Stimulated activated CD4-positive, alpha-beta T cell treated with anti-CD3 and anti-CD28 coated beads, TNF-alpha, amount 100 ng/mL, for 24 hours (primary cell): ENCODE results near the gene HECTD4.
A peak's percentile ranks its signal among the peaks of the same experiment; 100 is the strongest.

ENCODE experiments used
- DNase-seq, 3 experiments: peaks; one replicate each; pipeline ENCODE4 v3.0.0-alpha.2; 2020; ENCODE audit warnings: low read depth in 3 of 3

HECTD4 gene

DNA sequence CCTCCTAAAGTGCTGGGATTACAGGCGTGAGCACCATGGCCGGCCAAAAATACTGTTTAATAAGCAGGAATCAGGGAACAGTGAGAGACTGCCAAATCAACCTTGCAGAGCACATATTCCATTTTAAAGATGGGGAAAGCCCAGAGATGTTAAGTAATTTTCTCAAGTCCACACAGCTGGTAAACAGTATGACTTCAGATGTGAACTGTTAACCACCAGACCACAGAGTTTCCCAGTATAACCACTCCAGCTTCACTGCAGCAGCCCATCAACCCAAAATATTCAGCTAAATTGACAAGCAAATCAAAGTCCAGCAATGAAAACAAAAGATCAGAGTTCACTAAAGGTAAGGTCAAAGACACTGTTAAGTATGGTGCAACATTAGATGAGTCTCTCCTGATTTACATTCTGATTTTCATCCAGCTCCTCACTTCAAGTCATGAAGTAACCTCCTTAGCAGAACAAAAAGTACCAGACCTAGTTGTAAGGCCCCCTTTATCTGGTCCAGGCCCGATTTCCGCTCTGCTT is 174.8 kb downstream of the HECTD4 start:
- no peak for DNase-seq

DNA sequence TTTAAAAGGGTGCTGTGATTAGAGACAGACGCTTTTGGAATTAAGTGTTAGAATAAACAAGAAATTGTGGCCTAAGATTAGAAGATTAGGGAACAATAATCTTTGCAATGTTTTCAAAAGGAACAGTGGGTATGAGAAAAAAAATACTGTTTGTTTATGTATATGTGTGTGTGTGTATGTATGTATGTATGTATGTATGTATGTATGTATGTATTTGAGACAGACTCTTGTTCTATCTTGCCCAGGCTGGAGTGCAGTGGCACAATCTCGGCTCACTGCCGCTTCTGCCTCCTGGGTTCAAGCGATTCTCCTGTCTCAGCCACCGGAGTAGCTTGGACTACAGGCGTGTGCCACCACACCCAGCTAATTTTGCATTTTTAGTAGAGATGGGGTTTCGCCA is 175.3 kb downstream of the HECTD4 start:
- DNase-seq, result no peak

DNA sequence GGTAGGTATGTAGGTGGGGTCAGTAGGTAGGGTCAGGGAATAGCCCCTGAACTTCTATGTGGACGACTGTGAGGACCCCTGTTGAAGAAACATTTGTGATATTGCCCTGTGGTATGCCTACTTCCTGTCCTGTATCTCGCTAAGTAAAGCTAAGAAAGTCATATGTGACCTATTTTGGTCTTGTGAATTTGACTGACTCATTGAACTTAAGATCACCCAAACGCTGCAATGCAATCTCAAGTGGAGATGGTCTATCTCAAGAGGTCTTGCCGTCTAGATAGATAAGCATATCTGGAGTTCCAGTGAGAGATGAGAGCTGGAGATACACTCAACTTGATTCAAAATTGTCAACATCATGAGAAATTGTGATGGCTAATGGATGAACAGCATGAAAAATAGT is 183.1 kb downstream of the HECTD4 start:
- DNase-seq, result no peak

DNA sequence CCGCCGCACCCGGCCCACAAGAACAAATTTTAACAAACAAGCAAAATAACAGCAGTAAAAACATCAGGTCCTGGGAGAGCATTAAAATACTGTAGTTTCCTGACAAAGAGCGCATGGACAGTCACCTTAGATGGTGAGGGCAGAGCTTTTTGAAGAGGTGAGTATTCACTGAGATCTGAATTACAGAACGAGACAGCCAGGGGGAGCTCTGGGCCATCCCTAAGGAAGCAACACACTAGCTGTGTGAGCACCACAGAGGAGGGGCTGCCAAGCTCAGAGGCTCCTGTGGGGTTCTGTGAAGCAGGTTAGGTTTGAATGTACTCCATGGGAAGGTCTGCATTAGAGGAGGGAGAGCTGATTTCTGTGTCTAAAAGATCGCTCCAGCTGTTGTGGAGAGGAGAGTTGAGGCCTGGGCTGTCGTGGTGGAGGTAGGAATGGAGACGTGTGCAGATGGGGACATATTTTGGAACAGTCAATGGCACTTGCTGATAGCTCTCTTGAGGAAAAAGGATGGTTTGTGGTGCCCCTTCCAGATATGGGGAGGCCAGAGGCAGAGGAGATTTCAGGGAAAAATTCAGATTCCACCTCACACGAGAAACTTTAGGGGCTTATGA is 184.0 kb downstream of the HECTD4 start:
- DNase-seq, result peak; percentile 7 to 47 (median 14)

DNA sequence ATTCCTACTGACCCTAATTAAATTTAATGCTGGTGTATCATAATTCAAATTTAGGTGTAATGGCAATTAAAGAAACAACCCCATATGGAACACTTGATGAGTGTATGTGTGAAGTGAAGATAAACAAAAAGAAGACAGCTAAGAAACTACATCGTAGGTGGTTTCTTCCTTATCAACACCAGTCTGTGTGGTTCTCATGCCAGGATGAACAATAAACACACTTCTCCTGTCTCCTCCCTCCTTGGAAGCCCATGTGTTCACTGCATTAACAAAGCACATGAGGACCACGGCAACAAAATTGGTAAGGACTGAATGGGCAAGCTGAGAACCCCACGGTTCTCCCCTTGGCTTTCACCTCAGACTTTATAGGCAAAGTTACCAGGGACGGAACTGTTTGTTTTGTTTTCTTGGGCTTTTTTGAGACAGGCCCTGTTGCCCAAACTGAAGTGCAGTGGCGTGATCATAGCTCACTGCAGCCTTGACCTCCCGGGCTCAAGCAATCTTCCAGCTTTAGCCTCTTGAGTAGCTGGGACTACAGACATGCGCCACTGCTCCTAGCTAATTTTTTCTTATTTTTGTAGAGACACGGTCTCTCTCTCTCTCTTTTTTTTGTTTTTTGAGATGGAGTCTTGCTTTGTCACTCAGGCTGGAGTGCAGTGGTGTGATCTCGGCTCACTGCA is 185.9 kb downstream of the HECTD4 start:
- DNase-seq, result no peak

DNA sequence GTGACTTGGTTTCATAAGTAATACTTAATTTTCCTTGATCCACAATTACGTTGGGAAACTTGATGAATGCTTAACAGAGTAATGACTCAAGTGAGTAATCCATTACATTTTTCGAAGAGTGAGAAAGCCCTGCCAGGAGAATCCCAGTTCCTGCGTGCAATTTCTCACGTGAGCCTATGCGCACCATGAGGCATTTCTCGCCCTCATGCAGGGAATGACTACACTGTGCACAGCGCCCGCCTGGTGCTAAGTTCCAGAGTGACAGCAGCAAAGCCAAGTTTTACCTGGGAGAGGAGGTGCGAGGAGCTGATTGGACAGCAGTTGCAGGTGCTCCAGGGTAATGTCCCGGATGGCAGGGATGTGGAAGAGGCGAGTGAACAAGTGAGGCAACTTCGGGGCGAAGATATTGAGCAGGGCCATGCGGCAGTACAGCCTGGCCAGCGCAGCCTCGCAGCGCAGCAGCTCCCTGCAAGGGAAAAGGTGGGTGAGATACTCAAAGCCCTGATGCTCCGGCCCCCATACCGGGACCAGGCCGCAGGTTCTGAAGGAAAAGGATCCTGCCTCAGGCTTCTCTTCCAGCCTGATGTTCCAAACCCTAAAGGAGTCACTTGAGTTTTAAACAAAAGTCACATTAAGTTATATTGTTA is 187.5 kb downstream of the HECTD4 start:
- DNase-seq, result no peak

DNA sequence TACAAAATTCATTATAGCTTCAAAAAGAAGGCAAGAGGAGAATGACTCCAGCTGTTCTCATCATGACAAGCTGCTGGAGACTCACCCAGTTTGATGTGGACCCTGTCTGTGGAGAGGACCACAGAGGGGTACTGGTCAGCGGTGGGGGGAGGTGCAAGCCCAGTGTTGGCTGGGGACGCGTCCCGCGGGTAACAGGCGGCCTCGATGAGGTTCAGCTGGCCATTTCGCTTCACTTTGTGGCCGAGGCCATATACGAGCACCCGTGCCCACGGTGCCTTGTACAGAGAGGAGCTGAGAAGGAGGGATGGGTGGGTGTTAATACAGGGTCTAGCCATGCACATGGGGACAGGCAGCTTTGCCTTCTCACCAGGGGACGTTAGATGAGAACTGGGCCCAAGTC is 189.8 kb downstream of the HECTD4 start:
- no peak for DNase-seq

DNA sequence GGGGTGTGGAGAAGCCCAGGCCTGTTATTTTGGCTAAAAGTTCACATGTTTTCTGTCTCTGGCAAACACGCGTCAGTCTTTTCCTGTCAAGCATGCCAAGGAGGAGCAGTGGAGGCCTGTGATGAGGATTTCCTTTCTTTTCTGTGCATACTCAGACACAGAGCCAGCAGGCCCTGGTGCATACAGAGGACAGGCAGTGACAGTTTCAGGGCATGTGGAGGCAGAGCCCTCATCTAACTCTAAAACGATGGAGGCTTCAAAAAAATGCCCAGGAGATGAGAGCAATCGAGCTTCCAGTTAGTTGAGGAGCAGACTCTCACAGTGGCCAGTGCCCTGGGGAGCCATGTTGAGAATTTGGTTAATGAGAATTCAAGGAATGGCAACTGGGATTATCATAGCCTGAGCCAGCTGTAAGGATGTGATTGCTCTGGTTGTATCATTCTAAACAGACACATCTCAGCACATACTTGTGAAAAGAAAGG is 190.3 kb downstream of the HECTD4 start:
- no peak for DNase-seq

DNA sequence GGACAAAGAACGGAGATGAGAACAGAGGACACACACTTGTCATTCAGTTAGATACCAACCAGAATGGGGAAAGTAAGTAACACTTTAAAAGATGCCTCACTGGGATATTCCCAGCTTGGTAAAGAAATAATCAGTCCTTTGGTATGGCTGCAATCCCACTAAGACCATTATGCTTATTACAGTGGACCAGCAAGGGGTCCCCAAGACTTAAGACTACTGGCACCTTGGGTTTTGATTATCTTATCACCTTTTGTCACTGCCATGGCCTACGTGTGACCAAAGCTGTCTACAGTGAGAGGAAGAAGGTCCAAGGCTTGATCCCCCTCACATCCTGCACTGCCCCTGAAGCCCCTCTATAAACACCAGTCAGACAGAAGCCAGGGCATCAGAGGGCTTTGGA is 191.0 kb downstream of the HECTD4 start:
- DNase-seq, result no peak

DNA sequence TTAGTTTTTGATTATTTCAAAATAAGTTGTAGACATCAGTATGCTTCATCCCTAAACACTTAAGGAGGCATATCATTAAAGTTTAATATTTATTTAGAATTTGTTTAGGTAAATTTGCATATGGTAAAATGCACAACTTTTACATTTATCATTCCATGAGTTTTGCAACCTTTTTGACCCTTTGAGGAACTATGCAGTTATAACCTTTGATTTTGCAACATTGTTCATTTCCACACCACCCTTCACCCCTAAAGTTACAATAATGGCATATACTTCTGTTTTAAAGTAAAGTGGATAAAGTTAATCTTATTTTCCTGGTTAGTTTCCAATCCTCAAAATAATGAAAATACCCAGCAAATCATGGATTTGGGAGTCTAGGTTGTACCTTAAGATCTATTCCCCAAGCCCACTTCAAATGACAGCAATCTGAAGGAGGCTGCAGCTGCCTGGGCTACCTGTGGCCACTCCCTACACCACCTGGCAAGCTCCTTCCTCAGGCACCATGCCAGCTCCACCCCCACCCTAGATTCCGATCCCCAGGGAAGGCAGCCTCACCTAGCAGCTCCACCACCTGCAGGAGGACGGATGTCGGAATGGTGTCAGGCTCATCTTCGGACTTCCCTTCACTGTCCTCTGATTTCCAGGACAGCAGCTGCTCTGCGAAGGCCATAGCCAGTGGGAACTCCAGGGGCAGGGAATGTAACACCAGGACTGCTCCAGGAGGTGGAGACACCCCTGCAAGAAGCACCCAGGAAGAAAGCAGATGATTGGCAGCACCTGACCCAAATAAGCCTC is 191.8 kb downstream of the HECTD4 start:
- no peak for DNase-seq

DNA sequence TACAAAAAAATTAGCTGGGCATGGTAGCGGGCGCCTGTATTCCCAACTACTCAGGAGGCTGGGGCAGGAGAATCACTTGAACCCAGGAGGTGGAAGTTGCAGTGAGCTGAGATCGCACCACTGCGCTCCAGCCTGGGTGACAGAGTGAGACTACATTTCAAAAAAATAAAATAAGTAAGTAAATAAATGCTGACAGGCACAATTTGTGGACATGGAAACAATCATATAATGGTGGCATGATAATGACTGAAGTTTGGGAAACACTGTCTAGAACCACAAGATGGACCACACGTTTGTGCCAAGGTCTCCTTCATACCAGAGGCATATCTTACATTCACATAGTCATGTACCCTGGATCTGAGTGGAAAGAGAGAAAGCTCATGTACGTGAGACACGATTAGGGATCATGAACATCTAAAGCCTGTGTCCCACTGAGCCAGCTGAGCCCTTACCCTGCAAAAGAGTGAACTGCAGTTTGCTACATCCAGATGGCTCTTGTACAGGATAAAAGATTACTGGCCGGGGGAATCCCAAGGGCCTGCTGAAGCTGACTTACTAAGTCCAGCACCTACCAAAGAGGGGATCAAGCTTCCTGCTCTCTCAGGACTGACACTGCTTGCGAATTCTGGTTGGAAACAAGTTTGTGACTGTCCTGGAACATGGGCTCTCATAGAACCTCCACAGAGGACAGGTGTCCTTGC is 194.0 kb downstream of the HECTD4 start:
- DNase-seq, result no peak

DNA sequence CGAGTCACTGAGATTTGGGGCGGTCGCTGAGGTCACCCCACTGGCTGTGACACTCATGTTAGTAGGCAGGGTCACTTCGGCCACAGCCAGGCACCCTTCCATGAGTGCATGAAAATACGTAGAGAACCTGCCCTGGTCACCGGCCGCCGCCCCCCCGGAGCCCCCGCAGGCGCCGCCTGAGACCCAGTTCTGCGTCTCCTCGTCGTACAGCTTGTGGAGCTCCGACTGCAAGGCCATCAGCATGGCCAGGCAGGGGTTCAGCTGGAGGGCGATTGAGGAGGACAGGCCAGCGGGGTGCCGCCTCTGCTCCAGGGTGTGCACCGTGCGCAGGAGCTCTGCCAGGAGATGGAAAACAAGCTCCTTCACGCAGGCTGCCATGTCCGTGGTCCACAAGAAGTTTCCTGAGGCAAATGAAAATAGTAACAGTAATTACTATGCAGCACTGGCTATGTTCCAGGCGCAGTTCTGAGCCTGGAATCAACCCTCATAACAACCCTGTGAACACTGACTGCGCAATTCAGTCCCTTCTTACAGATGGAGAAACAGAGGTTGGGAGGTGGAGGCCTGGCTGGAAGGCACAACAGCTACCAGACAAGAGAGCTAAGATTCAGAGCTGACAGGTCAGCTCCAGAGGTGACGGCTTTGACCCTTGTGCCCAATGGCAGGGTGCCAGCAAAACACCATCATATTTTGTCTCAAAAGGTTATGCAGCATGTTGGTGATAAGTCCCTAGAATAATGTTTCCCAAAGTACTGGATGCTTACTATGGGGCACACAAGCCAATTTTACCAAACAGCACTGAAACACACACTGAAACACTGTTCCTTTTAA is 196.9 kb downstream of the HECTD4 start:
- DNase-seq, result no peak

DNA sequence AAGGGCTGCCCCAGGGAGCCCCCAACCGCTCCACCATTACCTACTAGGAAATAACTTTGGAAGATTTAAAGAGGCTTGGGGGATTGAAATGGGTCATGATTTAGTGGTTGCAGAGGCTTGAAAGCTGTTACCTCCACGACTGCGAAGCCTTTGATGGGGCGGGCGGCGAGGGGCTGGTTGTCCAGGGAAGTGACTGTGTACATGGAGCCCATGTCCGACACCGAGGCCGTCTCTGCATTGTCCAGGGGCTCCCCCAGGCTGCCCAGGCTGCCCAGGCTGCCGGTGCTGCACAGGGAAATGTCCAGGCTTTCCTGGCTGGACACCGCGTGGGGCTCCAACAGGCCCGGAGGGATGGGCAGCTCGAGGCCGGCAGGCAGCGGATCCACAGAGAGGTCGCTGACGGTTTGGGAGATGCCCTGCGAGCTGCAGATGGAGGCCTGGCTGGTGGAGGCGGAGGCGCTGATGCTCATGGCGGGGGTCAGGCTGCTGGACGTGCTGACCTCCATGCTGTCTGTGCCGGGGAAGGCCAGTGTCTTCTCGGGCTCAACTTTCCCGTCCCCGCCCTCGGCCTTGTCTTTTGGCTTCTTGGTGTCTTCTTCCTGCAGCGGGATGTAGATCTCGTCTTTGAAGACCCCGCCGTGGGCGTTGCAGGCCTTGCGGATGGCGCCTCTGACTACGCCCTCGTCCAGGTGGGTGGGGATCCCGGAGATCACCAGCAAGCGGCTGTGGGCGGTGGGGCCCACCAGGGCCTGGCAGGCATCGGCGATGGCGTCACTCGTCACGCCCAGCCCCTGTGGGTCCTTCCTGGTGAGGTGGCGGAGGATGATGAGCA is 198.0 kb downstream of the HECTD4 start:
- no peak for DNase-seq

DNA sequence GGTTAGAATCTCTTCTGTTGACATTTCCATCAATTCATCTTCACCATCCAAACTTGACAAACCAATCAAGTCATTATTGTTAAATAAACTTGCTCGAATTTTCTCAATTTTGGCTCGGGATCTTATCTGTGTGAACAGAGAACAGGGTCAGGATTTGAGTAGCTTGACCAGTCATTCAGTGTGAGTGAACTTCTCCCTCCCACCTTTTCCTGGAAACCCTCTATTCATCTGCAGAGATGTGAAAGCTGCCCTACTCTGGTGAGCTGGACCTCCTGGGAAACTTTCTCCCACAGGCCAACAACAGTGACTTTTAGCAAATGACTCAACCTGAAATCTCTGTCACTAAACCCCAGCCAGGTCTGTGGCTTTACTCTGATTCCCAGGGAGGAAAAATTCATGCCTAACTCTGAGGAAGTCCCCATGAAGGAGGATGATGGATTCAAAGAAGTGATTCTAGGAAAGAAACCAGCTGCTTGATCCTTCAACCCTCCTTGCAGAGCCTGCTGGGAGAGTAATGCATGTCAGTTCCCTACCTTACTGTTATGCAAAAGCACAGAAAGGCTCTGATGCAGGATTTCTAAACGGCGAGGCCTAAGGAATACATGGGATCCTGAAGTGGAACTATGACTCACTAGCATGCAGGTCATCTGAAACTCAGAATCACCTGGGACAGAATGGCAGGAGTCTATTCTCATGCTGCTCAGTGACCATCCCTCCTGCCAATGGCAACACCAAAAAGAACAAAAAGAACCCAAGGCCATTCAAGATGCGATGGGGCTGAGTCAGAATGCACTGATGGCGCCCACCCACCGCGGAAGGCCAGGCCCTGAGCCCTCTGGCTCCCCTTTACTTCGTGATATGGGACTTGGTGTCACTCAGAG is 198.8 kb downstream of the HECTD4 start:
- DNase-seq, result no peak

DNA sequence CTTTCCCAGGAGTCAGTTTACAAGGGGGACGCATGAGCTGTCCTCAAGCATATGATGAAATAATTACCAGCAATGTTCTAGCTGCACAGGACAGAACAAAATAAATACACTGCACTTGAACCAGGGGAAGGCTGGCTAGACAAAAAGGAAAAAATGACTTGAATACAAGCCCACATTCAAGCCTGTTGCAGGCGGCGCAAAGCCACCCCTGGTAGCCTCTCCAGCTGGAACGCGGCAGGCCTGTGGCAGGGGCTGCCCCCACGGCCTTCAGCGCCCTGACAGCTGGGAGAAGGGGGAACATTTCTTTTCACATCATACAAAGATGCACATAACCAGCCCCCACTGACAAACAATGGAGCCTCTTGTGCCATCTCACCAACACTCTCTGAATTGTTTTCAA is 199.7 kb downstream of the HECTD4 start:
- DNase-seq, result no peak

DNA sequence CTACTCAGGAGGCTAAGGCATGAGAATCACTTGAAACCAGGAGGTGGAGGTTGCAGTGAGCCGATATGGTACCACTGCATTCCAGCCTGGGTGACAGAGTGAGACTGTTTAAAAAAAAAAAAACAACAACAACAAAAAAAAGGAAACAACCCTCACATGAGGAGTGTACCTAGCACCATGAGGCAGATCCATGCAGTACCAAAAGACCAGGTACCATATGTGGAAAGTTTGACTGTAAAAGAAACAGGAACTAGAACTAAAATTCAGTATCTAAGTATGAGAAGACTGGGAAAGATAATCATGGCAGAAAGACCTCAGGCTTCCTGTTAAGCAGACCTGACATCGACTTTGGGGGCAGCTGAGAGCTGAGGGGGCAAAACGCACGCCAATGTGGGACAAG is 201.8 kb downstream of the HECTD4 start:
- no peak for DNase-seq

DNA sequence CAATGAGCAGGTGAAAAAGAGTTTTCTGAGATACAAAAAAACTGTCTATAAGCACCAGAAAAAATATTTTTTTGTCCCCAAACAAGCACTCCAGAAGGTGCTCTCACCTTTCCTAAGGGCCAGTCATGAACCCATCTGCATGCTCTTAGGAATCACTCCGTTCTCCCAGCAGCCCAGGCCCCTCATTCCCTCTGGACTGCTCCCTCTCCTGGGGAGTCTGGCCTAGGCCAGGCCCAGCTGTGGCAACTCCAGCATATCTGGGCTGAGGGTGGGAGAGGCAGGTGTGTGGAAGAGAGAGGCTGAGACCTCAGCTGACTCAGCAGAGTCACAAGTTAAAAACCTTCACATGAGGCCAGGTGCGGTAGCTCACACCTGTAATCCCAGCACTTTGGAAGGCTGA is 202.3 kb downstream of the HECTD4 start:
- no peak for DNase-seq

DNA sequence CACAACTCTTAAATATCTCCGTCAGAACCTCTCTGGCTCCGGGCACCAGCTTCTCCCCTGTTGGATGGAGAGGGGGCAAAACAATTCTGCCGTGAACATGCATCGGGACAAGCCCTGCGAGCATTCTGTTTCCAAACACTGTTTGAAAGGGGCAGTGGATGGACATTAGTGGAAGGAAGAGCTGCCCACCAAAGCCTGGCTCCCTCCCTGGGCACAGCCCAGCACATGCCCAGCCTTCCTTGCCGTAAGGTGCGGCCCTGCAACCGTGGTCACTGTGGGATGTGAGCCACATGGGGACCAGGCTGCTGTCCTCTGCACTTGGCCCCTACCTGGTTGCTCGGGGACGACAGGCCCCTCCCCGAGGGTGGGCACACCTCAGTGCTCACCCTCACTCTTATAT is 202.9 kb downstream of the HECTD4 start:
- DNase-seq, result no peak

DNA sequence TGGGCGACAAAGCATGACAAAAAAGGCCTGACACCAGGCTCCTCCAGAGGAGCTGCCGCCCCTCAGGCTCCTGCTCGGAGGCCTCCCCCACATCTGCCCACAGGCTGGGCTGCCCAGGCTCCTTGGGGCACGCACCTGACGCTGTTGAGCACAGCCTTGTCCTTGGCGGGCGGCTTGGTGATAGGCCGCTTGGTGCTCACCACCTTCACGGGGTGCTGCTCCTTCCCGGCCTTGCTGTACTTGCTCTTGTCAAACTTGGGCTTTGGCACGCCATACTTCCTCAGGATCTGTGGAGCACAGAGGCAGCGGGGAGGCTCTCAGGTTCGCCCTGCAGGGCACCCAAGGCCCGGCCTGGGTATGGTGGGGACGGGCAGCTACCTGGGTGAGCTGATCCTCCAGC is 203.4 kb downstream of the HECTD4 start:
- no peak for DNase-seq
